Testis (tissue), 2 donors: Measurements from ENCODE around the gene GRK1.

Experiments used
- CTCF ChIP-seq, 3 experiments: fragments of 450-650 bp in 2 of 3; fragments of 200-600 bp in 1 of 3; sonication (generic) in 1 of 3; IDR thresholded peaks; one replicate each; pipeline ENCODE4 v1.5.1; 2016 to 2019; ENCODE audit warnings: antibody characterized with exemption in 3 of 3, mild to moderate bottlenecking in 2 of 3, moderate library complexity in 1 of 3
- POLR2A ChIP-seq: fragments of 450-650 bp; IDR thresholded peaks from one replicate; pipeline ENCODE4 v1.6.1; 2017; ENCODE audit warnings: antibody characterized with exemption, mild to moderate bottlenecking, moderate library complexity

GRCh38 chr13:113735750-113736149 is 68.7 kb downstream of the GRK1 start:
- TF ChIP-seq POLR2A (no peak), CTCF (IDR thresholded peaks at IDR 0.05) (no peak)
